HG02763 (cell line): Measurements from ENCODE around the gene AP3B1.
A peak's percentile ranks its signal among the peaks of the same experiment; 100 is the strongest.
"Not testable (repeated sequence)": the region's sequence is repeated elsewhere in the genome, so short reads cannot be mapped to it uniquely, and the experiment has no call there.

ENCODE experiments used
- ATAC-seq: cut with Tn5 transposase; IDR thresholded peaks from one replicate; pipeline ENCODE4 v1.9.1; 2021; ENCODE audit warnings: mild to moderate bottlenecking, moderate library complexity; ENCODE audit not compliant: unreplicated experiment

The AP3B1 gene

DNA sequence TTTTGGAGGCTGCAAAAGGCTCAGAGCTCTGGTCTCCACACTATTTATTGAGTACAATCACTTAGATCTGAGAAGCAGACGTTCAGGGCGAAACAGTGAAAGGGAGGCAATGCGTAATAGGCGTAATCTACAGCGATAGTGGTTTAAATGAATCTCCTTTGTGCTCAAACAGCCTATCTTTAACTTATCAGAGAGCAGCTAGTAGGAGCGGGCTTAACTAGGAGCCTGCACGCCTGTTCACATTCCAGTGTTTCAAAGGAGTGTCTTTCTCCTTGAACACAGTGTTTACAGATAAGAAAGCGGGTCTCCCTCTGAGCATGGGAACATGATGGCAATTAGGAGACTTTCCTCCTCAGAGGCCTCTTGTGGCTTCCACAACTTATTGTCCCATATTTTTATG is 49.4 kb downstream of the AP3B1 start:
- no peak for ATAC-seq

DNA sequence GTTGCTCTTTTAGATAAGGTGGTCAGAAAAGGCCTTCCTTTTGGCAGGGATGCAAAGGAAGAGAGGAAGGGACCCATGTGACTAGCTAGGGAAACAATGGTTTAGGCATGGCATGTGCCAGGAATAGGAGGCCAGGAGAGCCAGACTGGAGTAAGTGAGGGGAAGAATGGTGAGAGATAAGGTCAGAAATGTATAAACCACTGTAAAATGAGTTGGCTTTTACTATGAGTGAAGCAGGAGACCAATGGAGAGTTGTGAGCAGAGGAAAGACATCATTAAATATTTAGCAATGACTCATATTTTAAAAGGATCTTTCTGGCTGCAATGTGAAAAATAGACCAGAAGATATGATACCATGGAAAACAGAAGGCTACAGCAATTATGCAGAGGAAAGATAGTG is 50.9 kb downstream of the AP3B1 start:
- no peak for ATAC-seq

DNA sequence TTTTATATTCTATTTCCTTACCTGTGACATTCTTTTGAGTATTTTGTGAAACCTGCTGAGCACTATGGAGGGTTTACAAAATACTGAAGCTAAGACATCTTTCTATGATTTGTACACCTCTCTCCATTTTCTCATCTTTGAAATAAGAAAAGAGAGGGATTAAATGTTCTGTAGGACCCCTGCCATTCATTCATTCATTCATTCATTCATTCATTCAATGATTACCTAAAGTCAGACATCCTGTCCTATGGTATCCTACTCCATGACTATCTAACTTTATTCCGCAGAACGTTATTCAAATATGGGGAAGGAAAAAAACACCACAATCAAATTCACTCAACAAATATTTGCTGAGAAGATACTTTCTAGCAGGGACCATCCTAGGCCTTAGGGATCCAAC is 51.4 kb downstream of the AP3B1 start:
- no peak for ATAC-seq

DNA sequence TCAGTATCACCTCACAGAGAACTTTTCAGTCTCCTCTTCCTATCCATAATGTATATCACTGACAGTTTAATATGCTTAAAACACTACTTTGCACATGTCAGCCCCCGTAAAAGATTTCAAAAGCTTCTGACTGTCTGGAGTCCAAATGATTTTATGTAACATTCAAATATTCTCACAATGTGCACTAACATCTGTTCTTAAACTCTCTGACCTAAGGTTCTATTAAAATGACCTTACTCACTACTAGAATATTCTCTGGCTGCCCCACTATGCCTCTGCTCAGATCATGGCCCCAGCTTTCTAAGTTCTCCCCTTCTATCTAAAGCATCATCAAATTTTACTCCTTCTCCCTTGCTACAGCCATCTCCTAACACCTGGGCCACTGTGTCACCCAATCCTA is 52.5 kb downstream of the AP3B1 start:
- ATAC-seq, result no peak

DNA sequence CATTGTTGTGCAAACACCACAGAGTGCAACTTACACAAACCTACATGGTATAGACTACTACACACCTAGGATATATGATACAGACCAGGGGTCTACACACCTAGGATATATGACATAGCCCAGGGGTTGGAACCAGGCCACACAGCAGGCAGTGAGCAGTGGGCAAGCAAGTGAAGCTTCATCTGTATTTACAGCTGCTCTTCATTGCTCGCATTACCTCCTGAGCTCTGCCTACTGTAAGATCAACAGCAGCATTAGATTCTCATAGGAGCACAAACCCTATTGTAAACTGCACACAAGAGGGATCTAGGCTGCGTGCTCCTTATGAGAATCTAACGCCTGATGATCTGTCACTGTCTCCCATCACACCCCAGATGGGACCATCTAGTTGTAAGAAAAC is 56.6 kb downstream of the AP3B1 start:
- no peak for ATAC-seq

DNA sequence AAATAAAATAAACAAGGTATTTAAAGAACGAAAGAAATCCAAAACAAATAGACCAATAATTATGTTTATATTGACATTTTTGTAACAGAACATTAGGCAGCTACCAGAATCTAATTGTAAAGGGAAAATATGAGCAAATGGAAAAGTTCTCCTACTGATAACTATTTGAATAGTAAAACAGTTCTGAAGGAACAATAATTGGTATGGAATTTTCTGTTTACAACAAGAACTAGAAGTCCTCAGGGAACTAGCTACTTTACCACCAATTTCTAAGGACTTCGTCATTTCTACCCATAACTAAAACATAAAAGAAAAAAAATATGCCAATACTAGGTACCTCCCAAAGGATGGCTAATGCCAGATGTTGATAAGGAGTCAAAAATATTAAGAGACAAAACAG is 58.5 kb downstream of the AP3B1 start:
- ATAC-seq, result no peak

DNA sequence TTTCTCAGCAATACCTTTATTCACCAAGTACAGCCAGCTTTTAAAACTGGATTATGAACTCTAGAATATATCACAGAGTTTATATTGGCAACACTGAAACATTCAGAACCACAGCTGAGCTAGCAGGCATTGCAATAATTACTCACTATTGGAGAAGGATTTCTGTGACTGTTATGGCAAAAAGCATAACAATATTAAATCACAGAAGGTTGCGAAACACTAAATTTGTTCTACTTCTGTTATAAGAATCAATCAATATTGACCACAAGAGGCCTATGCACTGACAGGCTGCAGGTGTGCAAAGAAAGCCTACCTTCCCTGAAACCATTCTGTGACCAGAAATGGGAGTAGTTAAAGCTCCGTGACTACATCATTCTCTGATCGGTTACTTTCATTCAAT is 59.2 kb downstream of the AP3B1 start:
- ATAC-seq, result no peak

DNA sequence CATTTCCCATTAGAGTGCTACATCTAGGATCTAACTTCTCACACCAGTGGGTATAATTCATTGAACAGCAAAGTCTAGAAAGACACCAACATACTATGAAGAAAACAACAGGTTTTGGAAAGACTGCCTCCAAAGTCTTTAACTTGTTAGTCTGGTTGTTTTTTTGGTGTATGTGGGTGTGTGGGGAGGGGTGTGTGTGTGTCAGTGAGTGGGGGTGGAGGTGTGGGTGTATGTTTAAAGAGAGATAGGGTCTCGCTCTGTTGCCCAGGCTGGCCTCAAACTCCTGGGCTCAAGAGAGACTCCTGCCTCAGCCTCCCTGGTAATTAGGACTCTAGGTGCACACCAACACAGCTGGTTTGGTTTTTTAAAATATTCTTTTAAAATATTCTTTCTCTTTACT is 59.7 kb downstream of the AP3B1 start:
- no peak for ATAC-seq

DNA sequence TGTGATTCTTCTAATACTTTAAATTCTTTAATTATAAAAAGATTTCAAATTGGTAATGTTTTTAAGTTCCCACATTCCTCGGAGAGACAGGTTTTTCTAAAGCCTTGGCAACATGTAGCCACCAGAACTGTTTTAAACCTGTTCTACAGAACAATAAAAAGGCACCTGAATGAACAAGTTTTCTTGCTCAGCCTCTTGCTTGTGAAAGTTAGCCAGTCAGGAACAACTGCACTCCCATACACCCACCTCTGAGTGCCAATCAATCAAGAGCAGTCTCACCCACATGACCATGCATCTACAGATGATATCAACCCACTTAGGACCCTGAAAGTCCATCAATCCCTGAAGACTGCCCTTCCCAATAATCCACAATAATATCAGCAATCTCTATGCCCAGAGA is 62.3 kb downstream of the AP3B1 start:
- no peak for ATAC-seq

DNA sequence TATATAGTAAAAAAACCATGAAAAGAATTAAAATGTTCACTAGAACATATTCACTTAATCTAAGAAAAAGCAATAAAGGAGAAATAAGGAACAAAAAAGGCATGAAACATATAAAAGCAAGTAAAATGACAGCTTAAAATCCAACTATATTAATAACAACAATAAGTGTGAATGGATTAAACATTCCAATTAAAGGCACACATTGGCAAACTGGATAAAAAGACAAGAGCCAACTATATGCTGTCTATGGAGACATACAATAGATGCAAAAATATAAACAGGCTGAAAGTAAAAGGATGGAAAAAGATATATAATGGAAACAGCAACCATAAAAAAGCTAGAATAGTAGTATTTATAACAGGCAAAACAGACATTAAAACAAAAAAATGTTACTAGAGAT is 70.1 kb downstream of the AP3B1 start:
- ATAC-seq, result no peak

DNA sequence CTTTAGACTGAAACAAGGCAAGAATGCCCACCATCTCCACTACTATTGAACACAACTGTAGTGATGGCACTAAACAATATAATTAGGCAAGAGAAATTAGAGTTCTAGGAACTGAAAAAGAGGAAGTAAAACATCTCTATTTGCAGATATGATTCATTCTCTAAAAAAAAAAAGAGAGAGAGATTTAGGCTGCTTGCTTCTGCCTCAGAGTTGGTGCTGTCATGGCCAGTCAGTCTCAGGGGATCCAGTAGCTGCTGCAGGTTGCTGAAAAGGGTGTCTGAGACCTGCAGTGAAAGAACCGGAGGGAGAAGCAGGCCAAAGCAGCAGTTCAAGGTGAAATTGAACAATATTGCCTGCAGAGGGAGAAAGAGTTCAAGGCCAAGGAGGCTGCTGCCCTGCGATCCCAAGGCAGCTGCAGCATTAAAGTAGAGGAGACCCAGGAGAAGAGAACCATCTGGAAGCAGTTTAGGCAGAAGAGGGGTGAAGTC is 72.5 kb downstream of the AP3B1 start:
- peak; percentile 97 for ATAC-seq

DNA sequence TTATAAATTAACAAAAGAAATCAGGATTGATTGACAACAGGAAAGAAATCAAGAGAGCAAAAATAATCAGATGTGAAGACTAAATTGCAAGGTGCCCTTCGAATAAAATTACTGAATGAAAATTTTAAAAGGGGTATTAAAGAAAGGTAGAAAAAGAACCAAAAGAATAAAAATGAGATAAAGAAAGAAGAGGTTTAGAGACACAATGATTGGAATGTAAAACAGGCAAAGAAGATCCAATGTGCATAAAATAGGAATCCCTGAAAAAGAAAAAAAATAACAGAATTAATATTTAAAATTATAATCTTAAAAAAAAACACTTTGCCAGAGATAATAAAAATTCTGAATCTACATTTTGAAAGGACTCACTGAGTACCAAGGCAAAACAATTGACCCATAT is 73.0 kb downstream of the AP3B1 start:
- ATAC-seq, result no peak

DNA sequence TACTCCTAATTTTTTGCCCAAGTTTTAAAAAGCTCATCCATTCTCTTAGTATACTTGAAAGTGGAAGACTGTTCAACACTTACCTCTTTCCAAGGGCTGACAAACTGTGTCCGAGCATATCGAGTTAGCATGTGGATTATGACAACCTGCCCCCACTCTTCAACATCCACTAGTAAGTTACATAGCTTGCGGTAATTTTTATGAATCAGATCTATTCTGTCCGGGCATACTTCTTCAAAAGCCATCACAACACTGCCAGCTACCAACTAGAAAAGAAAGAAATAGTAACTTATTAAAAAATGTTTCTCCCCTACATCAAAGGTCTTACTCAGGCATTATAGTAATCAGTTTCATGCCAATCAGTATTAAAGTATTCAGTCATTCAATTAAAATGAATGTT is 78.5 kb downstream of the AP3B1 start:
- ATAC-seq, result no peak

DNA sequence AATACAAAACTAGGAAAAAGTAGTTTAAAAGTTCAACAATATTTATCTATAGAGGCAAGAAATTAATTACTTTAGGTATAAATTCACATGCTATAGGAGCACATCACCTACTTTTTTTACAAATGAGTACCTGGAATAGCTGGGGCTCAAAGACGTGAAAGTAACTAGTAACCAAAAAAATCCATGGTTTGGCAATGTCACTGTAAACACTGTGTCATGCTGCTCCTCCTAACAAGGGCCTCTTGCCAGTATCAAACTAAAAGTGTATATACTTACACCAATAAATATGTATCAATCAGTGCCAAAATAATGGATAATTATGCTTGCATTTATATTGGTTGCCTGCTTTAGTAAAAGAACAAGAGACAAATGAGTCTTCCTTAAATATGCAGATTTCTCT is 78.9 kb downstream of the AP3B1 start:
- ATAC-seq, result no peak

DNA sequence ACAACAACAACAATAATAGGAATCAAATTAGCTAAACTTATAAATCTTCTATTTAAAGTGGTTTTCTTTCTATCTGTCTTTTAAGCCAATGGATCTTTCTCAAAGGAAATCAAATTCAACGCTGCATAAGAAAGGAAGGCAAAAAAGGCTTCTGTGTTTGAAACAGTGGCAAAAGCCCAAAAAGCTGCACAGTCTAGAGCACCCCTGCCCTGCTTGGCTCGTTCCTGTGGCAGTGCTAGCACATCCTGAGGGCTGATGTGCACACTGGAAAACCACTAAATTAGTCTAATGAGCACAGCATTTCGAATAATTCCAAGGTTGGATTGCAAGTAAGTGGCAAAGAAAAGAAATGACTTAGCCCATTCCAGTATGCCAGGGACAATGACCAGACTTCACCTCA is 80.7 kb downstream of the AP3B1 start:
- no peak for ATAC-seq

DNA sequence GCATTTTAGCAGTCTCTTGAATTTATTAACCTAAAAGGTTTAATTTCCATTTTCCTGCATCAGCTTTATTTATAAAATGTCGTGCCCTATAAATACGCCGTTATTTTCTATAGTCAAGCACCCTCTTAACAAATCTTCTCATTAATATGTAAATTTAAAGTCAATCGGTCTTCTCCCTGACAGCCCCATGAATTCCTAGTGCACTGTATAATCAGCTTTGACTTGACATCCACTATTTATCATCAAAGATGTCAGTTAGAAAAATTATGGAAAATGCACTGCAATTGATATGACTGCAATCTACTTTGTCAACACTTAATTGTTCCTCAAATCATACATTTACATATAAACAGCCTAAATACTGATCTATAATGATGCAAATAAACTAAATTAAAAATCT is 83.4 kb downstream of the AP3B1 start:
- ATAC-seq, result no peak

DNA sequence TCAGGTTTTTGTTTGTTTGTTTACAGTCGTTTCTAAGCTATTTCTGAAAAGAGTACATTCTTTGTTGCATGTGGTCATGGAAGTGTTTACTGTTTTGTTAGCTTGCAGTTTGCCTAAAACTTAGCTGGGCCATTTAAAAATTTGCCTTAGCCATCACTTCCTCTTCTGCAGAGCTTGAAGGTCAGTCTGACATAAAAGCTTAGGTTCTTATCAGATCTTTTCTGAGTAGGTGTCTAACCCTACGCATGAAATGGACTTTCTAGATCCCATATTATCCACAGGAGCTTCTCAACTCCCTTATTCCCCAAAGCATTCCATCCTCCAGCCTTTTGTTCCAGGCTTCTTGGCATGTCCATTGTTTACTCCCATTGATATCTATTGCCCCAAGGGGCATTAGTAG is 90.3 kb downstream of the AP3B1 start:
- ATAC-seq, result no peak

DNA sequence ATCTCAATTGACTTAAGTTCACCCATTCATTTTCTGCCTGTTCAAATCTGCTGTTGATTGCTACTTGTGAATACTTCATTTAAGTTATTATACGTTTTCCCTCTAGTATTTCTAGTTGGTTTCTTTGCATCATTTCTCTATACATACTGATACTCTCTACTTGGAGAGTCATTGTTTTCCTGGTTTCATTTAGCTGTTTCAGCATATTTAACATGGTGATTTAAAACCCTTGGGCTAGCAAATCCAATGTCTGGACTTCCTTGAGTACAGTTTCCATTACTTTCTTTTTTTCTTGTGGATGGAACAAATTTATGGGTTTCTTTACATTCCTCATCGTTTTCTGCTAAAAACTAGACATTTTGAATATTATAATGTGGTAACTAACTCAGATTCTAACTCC is 90.7 kb downstream of the AP3B1 start:
- no peak for ATAC-seq

DNA sequence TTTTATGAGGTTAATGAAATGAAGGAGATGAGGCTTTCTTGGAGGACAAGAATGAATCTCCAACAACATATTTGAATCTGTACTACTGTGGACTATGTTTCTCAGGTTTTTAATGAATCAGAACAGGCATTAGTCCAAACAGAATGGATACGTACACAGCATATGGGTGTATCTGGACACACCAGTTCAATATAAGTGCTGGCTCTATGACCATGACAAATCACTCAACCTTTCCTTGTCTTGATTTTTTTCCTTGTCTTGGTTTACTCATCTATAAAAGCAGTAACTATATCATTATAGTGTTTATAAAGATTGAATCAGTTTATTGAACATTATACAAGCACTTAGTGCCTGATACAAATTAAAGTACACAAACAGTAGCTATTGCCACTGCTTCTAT is 104.1 kb downstream of the AP3B1 start:
- no peak for ATAC-seq

DNA sequence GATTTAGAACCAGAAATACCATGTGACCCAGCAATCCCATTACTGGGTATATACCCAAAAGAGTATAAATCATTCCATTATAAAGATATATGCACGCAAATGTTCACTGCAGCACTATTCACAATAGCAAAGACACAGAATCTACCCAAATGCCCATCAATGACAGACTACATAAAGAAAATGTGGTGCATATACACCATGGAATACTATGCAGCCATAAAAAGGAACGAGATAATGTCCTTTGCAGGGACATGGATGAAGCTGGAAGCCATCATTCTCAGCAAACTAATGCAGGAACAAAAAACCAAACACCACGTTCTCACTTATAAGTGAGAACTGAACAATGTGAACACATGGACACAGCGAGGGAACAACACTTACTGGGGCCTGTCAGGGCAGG is 105.8 kb downstream of the AP3B1 start:
- ATAC-seq, result not testable (repeated sequence)

DNA sequence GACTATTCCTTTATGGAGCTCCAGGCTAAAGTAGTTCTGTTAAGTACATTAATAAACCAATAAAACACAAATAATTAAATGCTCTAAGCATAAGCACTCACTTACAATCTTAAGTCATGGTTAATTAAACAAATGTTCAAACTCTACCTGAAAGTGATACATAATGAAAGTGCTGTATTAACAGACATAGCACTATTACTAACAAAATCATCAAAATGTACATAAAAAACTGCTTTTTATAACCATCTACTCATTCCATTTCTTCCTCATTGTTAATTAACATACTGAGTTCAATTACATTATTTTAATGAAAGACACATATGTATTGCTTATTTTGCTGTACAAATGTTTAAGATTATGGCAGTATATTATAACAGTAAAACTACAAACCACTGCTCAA is 107.3 kb downstream of the AP3B1 start:
- ATAC-seq, result no peak

DNA sequence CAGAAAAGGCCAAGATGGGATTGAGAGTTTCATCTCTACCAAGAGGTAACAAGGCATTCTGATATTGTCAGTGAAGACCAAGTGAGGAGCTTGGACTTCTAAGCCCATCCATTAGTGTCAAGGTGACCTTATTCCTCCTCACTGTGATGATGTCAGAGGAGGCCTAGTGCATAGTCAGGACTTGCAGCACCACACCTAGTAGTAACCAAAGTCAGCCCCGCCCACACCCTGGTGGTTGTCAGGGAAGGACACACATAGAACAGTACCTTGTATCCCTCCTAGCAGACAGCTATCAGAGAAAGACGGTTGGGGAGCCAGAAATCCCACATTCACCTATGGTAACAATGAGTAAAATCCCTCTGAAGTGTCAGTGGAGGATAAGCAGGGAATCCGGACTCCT is 111.7 kb downstream of the AP3B1 start:
- ATAC-seq, result no peak

DNA sequence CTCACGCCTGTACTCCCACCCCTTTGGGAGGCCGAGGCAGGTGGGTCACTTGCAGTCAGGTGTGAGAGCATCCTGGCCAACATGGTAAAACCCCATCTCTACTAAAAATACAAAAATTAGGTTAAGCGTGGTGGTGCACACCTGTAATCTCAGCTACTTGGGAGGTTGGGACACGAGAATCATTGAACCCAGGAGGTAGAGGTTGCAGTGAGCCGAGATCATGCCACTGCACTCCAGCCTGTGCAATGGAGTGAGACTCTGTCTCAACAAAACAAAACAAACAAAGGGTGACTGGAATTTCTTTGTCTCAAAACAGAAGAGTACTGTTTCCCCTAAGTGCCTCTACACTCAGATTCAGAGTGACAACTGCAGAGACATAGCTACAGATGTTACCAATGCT is 116.1 kb downstream of the AP3B1 start:
- ATAC-seq, result no peak

DNA sequence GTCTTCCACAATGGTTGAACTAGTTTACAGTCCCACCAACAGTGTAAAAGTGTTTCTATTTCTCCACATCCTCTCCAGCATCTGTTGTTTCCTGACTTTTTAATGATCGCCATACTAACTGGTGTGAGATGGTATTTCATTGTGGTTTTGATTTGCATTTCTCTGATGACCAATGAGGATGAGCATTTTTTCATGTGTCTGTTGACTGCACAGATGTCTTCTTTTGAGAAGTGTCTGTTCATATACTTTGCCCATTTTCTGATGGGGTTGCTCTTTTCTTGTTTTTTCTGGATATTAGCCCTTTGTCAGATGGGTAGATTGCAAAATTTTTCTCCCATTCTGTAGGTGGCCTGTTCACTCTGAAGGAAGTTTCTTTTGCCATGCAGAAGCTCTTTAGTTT is 124.2 kb downstream of the AP3B1 start:
- not testable (repeated sequence) for ATAC-seq
